Measurements from ENCODE around the gene BRD4.

Gene BRD4

DNA sequence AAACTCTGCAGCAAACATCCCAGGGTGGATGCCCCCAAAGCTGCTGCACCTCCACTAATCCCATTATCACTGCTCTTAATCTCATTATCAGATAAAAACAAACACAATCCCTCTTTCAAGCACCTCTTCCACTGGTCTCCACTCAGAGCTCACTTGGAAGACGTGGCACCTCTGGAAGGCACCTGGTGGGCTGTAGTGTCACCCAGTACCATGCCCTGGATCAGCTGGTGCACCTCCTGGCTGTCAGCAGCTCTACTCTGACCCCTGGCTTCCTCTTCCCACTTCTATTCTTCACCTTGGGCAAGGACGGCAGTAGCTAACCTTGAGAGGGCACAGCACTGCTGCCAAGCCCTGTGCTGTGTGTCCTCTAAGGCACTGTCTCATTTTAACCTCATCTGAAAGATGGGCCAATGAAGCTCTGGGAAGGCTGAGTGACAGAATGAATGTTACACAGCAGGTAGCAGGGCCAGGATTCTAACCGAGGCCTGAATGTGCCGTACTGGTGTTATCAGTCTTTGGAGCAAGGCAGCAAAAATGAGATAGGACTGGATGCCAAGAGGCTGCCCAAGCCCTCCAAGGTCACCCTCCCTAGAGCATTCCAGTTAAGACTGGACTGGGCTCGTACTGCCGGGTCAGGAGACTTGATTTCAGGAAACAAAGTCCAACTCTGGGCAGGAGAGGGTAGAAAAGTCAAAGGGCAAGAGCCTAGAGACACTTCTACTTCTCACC is 7.4 kb downstream of the BRD4 start:
- Histone ChIP-seq H3K4me3 (no peak overlapping the region), H3K36me3 (ENCODE audit: insufficient read depth, low read length) (no peaks in the 10 kb centered on the region), H3K27ac (no peak overlapping the region), H3K9me3 (ENCODE audit: low read depth, low read length) (no peaks in the 10 kb centered on the region), H3K9ac (ENCODE audit: insufficient read length) (no peak overlapping the region)
- no peak for DNase-seq (ENCODE audit: low read depth, low spot score)
- no peak for TF ChIP-seq EZH2 (IDR thresholded peaks at IDR 0.05)

DNA sequence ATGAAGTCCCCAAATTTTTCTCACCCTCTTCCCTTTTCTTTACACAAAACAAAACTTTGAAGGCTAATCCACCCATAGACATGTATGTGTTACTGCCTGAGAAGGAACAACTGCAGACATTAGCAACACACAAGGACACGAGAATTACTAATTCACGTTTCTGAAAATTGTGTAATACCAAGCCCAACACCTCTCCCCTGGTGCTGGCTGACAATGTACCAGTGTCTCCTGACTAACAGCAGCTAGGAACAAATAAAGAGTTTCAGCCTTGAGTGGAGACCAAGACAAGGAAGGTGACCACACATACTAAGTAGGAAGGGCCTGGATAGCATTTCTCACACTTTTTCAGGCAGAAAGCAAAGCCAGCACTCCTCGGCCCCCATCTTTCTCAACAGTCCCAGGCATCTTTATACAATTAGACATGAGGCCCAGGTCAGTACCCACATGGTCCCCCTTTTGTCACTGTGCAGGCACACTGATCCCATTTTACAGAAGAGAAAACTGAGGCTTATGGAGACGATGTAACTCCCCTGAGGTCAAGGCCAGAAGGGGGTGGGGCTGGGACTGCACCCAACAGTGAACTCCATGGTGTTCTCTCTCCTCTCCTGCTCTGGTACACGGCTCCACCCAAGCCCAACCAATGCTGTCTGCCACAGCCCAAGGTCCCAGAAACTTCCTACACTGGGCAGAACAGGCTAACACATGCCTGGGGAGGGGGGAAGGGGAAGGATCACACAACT is 8.7 kb downstream of the BRD4 start:
- Histone ChIP-seq H3K9ac (ENCODE audit: insufficient read length) (no peak overlapping the region), H3K36me3 (ENCODE audit: insufficient read depth, low read length) (no peaks in the 10 kb centered on the region), H3K4me3 (no peak overlapping the region), H3K27ac (no peak overlapping the region), H3K9me3 (ENCODE audit: low read depth, low read length) (no peaks in the 10 kb centered on the region)
- no peak for DNase-seq (ENCODE audit: low read depth, low spot score)
- TF ChIP-seq FOXP2 (optimal IDR thresholded peaks at IDR 0.05; ENCODE audit: control extremely low read depth, extremely low read length, insufficient read depth) (no peak), POLR2AphosphoS5 (IDR thresholded peaks at IDR 0.05; ENCODE audit: borderline replicate concordance, low read depth, low read length) (no peak), EZH2 (IDR thresholded peaks at IDR 0.05) (no peak)

DNA sequence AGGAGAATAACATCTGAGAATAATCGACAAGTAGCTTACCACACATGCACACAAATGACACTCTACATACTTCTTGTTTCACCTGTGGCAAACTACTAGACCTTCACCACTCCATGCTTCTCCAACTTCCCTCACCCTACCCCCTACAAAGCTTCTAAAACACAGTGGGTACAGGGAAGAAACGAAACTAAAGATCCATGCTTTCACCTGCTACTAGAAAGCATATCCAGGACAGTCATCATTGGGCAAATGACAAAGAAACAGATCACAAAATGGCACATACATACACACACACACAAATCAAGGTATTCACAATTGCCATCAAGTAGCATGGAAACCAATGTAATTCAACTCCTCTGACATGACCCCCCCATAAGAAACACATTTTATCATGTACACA is 10.6 kb downstream of the BRD4 start:
- Histone ChIP-seq H3K36me3 (ENCODE audit: insufficient read depth, low read length) (no peaks in the 10 kb centered on the region; the same call in 1 of the 2 replicates), H3K27ac (peak overlapping the region; percentile 39; the same call in 1 of the 2 replicates), H3K9ac (ENCODE audit: insufficient read length) (no peak overlapping the region), H3K9me3 (ENCODE audit: low read depth, low read length) (no peaks in the 10 kb centered on the region), H3K4me3 (no peak overlapping the region)
- DNase-seq (ENCODE audit: low read depth, low spot score): no peak
- TF ChIP-seq POLR2AphosphoS5 (IDR thresholded peaks at IDR 0.05; ENCODE audit: borderline replicate concordance, low read depth, low read length) (no peak), EZH2 (IDR thresholded peaks at IDR 0.05) (no peak), FOXP2 (optimal IDR thresholded peaks at IDR 0.05; ENCODE audit: control extremely low read depth, extremely low read length, insufficient read depth) (no peak)

DNA sequence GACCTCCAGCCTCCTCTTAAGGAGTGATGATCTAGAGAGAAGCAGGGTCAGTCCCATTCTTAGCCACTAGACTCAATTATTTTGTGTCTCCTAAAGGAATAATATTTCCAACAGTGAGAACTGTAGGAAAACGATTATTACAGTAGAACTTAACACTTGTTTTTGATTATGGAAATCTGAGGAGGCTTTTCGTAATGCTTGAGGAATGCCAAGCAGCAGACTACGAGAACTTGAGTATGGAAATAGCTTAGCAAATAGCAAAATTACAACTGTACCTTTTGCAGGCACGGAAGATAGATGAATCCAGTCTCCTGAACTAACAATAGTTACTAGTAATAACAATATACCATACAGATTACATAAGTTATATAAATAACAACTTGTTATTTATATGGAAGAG is 12.2 kb downstream of the BRD4 start:
- Histone ChIP-seq H3K4me3 (no peak overlapping the region), H3K36me3 (ENCODE audit: insufficient read depth, low read length) (no peaks in the 10 kb centered on the region; the same call in 1 of the 2 replicates), H3K9ac (ENCODE audit: insufficient read length) (no peak overlapping the region), H3K9me3 (ENCODE audit: low read depth, low read length) (no peaks in the 10 kb centered on the region), H3K27ac (peak overlapping the region; percentile 40)
- TF ChIP-seq FOXP2 (optimal IDR thresholded peaks at IDR 0.05; ENCODE audit: control extremely low read depth, extremely low read length, insufficient read depth) (no peak), POLR2AphosphoS5 (IDR thresholded peaks at IDR 0.05; ENCODE audit: borderline replicate concordance, low read depth, low read length) (no peak)
- no peak for DNase-seq (ENCODE audit: low read depth, low spot score)

DNA sequence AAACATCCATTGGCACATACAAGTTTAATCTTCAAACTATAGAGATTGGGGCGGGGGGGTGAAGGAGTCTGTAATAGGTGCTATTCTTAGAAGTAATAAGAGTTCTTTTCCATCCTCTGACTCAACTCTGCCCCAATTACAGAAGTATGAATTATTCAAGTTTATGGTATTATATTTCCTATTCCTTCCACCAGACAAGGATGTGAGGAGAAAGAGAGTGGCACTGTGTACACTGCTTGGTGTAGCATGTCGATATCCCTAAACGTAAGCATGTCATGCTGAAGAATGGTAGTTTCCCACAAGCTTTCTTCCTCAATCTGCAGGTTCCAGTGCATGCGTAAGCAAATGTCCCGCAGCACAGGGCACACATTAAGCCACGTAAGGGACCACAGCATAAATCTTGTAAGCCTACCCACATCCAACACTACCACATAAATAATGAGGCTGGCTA is 14.1 kb downstream of the BRD4 start:
- no peaks in the 10 kb centered on the region for H3K9me3 ChIP-seq (ENCODE audit: low read depth, low read length)
- no peak for DNase-seq (ENCODE audit: low read depth, low spot score)
- H3K4me3 ChIP-seq: no peak overlapping the region
- TF ChIP-seq EZH2 (IDR thresholded peaks at IDR 0.05): no peak
- TF ChIP-seq FOXP2 (optimal IDR thresholded peaks at IDR 0.05; ENCODE audit: control extremely low read depth, extremely low read length, insufficient read depth): no peak
- no peak for TF ChIP-seq POLR2AphosphoS5 (IDR thresholded peaks at IDR 0.05; ENCODE audit: borderline replicate concordance, low read depth, low read length)
- H3K27ac ChIP-seq: no peak overlapping the region
- no peak overlapping the region for H3K9ac ChIP-seq (ENCODE audit: insufficient read length)
- H3K36me3 ChIP-seq (ENCODE audit: insufficient read depth, low read length): no peaks in the 10 kb centered on the region; the same call in 1 of the 2 replicates

DNA sequence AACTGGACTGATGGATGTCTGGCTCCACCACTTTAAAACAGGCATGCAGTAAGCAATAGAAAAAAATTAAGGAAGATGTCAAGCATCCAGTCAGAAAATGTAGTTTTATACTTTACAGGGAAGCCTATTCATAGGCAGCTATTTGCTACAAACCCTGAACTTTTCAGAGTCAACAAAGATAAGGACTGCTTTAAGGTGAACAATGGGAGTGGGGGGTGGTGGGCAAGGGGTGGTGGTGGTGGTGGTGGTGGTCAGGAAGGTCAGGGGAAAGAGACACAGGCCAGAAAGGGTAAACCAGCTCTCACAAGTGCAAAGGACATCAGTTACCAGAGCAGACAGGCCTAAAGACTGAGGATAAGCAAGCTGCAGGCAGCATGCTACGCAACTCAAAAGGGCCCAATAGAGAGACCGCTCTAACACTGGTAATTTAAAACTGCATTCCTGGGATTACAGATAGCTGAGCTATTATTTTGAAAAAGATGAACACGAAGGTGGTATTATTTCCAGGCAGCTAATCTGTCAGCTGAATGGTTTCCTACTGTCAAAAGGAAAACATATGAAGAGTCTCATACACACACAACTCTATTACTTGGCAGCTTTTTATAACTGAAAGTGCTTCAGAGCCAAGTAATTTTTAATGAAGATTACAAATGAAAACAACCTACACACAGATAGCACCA is 14.8 kb downstream of the BRD4 start:
- Histone ChIP-seq H3K36me3 (ENCODE audit: insufficient read depth, low read length) (no peaks in the 10 kb centered on the region; the same call in 1 of the 2 replicates), H3K27ac (no peak overlapping the region), H3K4me3 (no peak overlapping the region), H3K9ac (ENCODE audit: insufficient read length) (no peak overlapping the region), H3K9me3 (ENCODE audit: low read depth, low read length) (no peaks in the 10 kb centered on the region)
- no peak for DNase-seq (ENCODE audit: low read depth, low spot score)
- TF ChIP-seq EZH2 (IDR thresholded peaks at IDR 0.05) (no peak), FOXP2 (optimal IDR thresholded peaks at IDR 0.05; ENCODE audit: control extremely low read depth, extremely low read length, insufficient read depth) (no peak), POLR2AphosphoS5 (IDR thresholded peaks at IDR 0.05; ENCODE audit: borderline replicate concordance, low read depth, low read length) (no peak)

DNA sequence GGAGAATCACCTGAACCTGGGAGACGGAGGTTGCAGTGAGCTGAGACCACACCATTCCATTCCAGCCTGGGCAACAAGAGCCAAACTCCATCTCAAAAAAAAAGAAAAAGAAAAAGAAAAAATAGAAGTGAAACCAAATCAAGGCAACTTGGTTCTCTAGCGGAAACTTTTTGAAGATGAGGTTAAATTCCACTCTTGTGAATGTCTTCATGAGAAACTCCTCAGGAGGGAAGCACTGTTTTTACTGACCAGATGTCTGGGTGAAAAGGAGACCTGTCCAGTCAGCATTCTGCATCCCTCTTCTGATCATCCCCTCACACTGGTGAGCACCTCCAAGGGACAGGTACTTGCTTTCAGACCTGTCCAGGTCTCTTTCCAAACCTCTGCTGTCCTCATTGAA is 15.8 kb downstream of the BRD4 start:
- no peak for DNase-seq (ENCODE audit: low read depth, low spot score)
- H3K36me3 ChIP-seq (ENCODE audit: insufficient read depth, low read length): no peaks in the 10 kb centered on the region; the same call in 1 of the 2 replicates
- H3K4me3 ChIP-seq: no peak overlapping the region
- TF ChIP-seq EZH2 (IDR thresholded peaks at IDR 0.05): no peak
- no peak for TF ChIP-seq FOXP2 (optimal IDR thresholded peaks at IDR 0.05; ENCODE audit: control extremely low read depth, extremely low read length, insufficient read depth)
- TF ChIP-seq POLR2AphosphoS5 (IDR thresholded peaks at IDR 0.05; ENCODE audit: borderline replicate concordance, low read depth, low read length): no peak
- no peak overlapping the region for H3K27ac ChIP-seq
- H3K9ac ChIP-seq (ENCODE audit: insufficient read length): no peak overlapping the region
- no peaks in the 10 kb centered on the region for H3K9me3 ChIP-seq (ENCODE audit: low read depth, low read length)

DNA sequence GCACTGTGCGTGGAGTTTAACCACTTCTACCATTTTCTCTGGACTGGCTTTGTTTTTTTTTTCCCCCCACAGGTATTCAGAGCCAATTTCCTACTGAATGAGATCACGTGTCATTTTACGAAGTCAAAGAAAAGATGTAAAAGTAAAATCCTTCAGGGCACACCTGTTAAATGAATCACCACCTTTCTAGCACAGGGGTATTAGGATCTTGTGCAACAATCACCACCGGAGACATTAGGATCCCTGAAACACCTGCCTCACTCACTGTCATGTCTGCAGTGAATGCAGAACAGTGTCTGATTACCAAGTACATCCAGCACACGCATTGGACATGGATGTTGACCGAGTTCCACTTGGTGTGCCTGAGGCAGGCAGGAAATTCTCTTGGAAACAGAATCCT is 17.2 kb downstream of the BRD4 start:
- H3K9ac ChIP-seq (ENCODE audit: insufficient read length): no peak overlapping the region
- TF ChIP-seq FOXP2 (optimal IDR thresholded peaks at IDR 0.05; ENCODE audit: control extremely low read depth, extremely low read length, insufficient read depth) (no peak), POLR2AphosphoS5 (IDR thresholded peaks at IDR 0.05; ENCODE audit: borderline replicate concordance, low read depth, low read length) (no peak), EZH2 (IDR thresholded peaks at IDR 0.05) (no peak)
- no peaks in the 10 kb centered on the region for H3K9me3 ChIP-seq (ENCODE audit: low read depth, low read length)
- no peaks in the 10 kb centered on the region; the same call in 1 of the 2 replicates for H3K36me3 ChIP-seq (ENCODE audit: insufficient read depth, low read length)
- no peak overlapping the region for H3K27ac ChIP-seq
- no peak for DNase-seq (ENCODE audit: low read depth, low spot score)
- H3K4me3 ChIP-seq: no peak overlapping the region
